GM19467 (cell line): ENCODE data around the gene KIF7.
"Not testable (repeated sequence)": the region's sequence is repeated elsewhere in the genome, so short reads cannot be mapped to it uniquely, and the experiment has no call there.

Experiments
- ATAC-seq: cut with Tn5 transposase; IDR thresholded peaks from one replicate; pipeline ENCODE4 v1.9.1; 2021; ENCODE audit warnings: mild to moderate bottlenecking, moderate library complexity; ENCODE audit not compliant: unreplicated experiment

The KIF7 gene

GRCh38 chr15:89621547-89621946, 33.7 kb downstream of the KIF7 start:
- ATAC-seq, result no peak

GRCh38 chr15:89616228-89616627, 39.0 kb downstream of the KIF7 start:
- no peak for ATAC-seq

GRCh38 chr15:89615135-89615534, 40.1 kb downstream of the KIF7 start:
- ATAC-seq, result no peak

- ATAC-seq, result no peak
These were observed 41.1 kb downstream of the KIF7 start for GRCh38 chr15:89614164-89614563.

- no peak for ATAC-seq
These were observed 42.2 kb downstream of the KIF7 start for GRCh38 chr15:89613031-89613430.

- ATAC-seq, result no peak
These were observed 44.0 kb downstream of the KIF7 start for GRCh38 chr15:89611317-89611716.

- no peak for ATAC-seq
These were observed 56.2 kb downstream of the KIF7 start for GRCh38 chr15:89599021-89599420.

- ATAC-seq, result no peak
These were observed 62.2 kb downstream of the KIF7 start for GRCh38 chr15:89593018-89593417.

GRCh38 chr15:89591834-89592233, 63.4 kb downstream of the KIF7 start:
- ATAC-seq, result no peak

- ATAC-seq, result no peak
These were observed 67.3 kb downstream of the KIF7 start for GRCh38 chr15:89587955-89588354.

GRCh38 chr15:89586651-89587050, 68.6 kb downstream of the KIF7 start:
- ATAC-seq, result no peak

- ATAC-seq, result not testable (repeated sequence)
These were observed 74.5 kb downstream of the KIF7 start for GRCh38 chr15:89580747-89581146.

- ATAC-seq, result no peak
These were observed 77.1 kb downstream of the KIF7 start for GRCh38 chr15:89578146-89578545.
